HL-60 (cell line): ENCODE measurements around the gene MRPS2.

Source experiments
- DNase-seq, 2 experiments: peaks; one replicate each; pipeline ENCODE4 v3.0.0-alpha.2; 2010 to 2020; ENCODE audit warnings: low read depth in 1 of 2, low spot score in 1 of 2
- H3K27ac ChIP-seq: fragments of 250-450 bp; sonication (Bioruptor Pico); replicated peaks from 2 replicates; pipeline ENCODE4 v1.5.1; 2020; ENCODE audit warnings: mild to moderate bottlenecking, moderate library complexity
- H3K27me3 ChIP-seq: fragments of 250-450 bp; sonication (Bioruptor Pico); 2 replicates; pipeline ENCODE4 v1.5.1; 2021; ENCODE audit warnings: mild to moderate bottlenecking, moderate library complexity; ENCODE audit not compliant: insufficient read depth, poor library complexity, severe bottlenecking
- H3K4me3 ChIP-seq: replicated peaks from 2 replicates; pipeline ENCODE4 v1.5.1; 2011; ENCODE audit warnings: mild to moderate bottlenecking, control low read depth, low read length; ENCODE audit not compliant: insufficient read depth
- GABPA ChIP-seq: IDR thresholded peaks from 2 replicates; pipeline ENCODE4 v1.6.1; 2012; ENCODE audit warnings: low read depth
- POLR2AphosphoS5 ChIP-seq: IDR thresholded peaks from 2 replicates; pipeline ENCODE4 v1.6.1; 2012; ENCODE audit warnings: low read depth
- SPI1 ChIP-seq: IDR thresholded peaks from 2 replicates; pipeline ENCODE4 v1.6.1; 2012; ENCODE audit warnings: low read depth, mild to moderate bottlenecking, borderline replicate concordance
- TF ChIP-seq, protein P1 (sequence below): IDR thresholded peaks from 2 replicates; pipeline ENCODE4 v1.6.1; 2012; ENCODE audit warnings: low read depth; ENCODE audit not compliant: insufficient replicate concordance
- TF ChIP-seq, protein P2 (sequence below): IDR thresholded peaks from one replicate; pipeline ENCODE4 v1.5.1; 2011; ENCODE audit warnings: low read length, control low read depth, inconsistent platforms; ENCODE audit not compliant: insufficient read depth

The MRPS2 gene

DNA sequence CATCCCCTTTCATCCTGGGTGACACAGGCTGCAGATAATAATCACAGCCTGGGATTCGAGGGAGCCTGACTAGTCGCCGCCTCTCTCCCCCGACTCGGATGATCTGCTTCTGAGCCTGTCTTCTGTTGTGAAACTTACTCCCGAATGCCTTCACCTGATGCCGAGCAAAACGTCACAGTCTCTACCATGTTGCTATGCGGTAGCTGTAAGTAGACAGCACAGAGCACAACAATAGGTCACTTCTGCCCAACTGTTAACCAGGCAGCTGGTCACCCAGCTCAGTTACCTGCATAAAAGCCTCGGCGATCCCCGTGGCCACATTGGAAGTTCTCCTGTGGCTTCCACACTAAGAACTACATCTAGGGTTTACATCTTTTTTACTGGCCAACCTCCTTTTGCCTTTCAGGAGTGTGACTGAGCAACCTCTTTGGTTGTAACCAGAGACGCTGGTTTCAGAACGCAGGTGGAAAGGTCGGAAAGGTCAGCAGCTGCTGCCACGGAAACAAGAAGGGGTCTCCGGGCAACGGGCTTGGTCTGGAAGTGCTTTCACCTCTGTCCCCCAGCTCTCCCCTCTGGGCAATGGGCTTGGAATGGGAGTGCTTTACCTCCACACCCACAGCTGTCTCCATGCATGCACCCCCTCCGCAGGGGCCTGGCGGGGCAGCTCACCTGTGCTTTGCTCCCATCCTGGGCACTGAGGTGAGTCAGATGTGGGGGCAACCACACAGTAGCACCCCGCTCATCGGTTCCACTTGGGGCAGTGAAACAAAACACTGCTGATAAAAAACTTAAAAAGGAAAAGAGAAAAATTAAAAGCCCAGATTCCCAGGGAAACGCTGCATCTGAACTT lies 28.5 kb upstream of the MRPS2 start:
- Histone ChIP-seq H3K4me3 (no peak overlapping the region), H3K27me3 (peaks cover 20% of the 10 kb centered on the region), H3K27ac (no peak overlapping the region)
- DNase-seq = no peak
- TF ChIP-seq SPI1 (no peak), POLR2AphosphoS5 (no peak), GABPA (no peak)
- TF ChIP-seq, protein P1, sequence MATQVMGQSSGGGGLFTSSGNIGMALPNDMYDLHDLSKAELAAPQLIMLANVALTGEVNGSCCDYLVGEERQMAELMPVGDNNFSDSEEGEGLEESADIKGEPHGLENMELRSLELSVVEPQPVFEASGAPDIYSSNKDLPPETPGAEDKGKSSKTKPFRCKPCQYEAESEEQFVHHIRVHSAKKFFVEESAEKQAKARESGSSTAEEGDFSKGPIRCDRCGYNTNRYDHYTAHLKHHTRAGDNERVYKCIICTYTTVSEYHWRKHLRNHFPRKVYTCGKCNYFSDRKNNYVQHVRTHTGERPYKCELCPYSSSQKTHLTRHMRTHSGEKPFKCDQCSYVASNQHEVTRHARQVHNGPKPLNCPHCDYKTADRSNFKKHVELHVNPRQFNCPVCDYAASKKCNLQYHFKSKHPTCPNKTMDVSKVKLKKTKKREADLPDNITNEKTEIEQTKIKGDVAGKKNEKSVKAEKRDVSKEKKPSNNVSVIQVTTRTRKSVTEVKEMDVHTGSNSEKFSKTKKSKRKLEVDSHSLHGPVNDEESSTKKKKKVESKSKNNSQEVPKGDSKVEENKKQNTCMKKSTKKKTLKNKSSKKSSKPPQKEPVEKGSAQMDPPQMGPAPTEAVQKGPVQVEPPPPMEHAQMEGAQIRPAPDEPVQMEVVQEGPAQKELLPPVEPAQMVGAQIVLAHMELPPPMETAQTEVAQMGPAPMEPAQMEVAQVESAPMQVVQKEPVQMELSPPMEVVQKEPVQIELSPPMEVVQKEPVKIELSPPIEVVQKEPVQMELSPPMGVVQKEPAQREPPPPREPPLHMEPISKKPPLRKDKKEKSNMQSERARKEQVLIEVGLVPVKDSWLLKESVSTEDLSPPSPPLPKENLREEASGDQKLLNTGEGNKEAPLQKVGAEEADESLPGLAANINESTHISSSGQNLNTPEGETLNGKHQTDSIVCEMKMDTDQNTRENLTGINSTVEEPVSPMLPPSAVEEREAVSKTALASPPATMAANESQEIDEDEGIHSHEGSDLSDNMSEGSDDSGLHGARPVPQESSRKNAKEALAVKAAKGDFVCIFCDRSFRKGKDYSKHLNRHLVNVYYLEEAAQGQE = no peak
- TF ChIP-seq, protein P2, sequence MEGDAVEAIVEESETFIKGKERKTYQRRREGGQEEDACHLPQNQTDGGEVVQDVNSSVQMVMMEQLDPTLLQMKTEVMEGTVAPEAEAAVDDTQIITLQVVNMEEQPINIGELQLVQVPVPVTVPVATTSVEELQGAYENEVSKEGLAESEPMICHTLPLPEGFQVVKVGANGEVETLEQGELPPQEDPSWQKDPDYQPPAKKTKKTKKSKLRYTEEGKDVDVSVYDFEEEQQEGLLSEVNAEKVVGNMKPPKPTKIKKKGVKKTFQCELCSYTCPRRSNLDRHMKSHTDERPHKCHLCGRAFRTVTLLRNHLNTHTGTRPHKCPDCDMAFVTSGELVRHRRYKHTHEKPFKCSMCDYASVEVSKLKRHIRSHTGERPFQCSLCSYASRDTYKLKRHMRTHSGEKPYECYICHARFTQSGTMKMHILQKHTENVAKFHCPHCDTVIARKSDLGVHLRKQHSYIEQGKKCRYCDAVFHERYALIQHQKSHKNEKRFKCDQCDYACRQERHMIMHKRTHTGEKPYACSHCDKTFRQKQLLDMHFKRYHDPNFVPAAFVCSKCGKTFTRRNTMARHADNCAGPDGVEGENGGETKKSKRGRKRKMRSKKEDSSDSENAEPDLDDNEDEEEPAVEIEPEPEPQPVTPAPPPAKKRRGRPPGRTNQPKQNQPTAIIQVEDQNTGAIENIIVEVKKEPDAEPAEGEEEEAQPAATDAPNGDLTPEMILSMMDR = no peak

DNA sequence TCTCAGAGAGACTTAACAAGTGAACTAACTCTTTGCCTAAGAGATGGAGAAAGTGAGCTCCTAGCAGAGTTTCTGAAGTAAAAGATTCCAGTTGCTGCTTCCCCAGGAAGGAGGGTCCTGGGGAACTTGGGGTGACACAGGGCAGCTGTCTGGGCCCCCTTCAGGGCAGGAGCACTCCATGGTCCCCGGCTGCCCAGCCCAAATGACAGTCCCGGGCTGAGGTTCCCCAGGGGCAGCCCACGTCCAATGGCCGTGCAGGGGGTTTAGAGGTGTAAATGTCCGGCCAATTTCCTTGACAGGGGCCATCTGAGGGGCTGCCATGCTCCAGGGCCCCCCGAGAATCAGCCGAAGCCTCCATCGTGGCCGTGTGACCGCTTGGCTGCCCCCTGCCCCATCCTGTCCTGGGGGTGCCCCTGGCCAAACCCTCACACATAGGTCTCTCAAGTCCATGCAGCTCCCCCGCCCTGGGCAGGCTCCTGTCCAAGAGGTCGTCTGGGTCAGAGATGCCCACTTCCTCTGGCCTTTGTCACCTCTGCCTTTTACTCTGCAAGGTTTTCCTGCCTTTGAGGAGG lies 26.4 kb upstream of the MRPS2 start:
- H3K4me3 ChIP-seq = no peak overlapping the region
- TF ChIP-seq SPI1 (no peak), GABPA (no peak), POLR2AphosphoS5 (no peak)
- TF ChIP-seq, protein P1 = no peak
- TF ChIP-seq, protein P2 = no peak
- H3K27me3 ChIP-seq = peaks cover 26% of the 10 kb centered on the region
- no peak for DNase-seq
- no peak overlapping the region for H3K27ac ChIP-seq

GRCh38 chr9:135474915-135475314 lies 25.6 kb upstream of the MRPS2 start:
- H3K4me3 ChIP-seq = no peak overlapping the region
- H3K27me3 ChIP-seq = peaks cover 24% of the 10 kb centered on the region
- no peak overlapping the region for H3K27ac ChIP-seq
- TF ChIP-seq, protein P2 = no peak
- TF ChIP-seq, protein P1 = no peak
- TF ChIP-seq SPI1 (no peak), GABPA (no peak), POLR2AphosphoS5 (no peak)
- no peak for DNase-seq
